ENCODE measurements around the gene CAMKK2.

The CAMKK2 gene

DNA sequence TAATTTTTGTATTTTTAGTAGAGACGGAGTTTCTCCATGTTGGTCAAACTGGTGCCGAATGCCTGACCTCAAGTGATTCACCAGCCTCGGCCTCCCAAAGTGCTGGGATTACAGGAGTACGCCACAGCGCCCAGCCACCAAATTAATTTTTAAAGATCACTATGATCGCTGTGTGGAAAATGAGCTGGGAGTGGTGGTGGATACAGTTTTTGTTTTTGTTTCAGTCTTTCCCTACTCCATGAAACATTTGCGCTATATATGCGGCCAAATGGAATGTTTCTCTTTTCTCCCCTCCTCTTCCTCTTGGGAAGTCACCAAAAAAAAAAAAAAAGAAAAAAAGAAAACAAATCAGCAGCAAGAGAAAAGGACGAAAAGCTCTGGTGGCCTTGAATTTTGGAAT, 107.4 kb downstream of the CAMKK2 start:
- no peak for DNase-seq

DNA sequence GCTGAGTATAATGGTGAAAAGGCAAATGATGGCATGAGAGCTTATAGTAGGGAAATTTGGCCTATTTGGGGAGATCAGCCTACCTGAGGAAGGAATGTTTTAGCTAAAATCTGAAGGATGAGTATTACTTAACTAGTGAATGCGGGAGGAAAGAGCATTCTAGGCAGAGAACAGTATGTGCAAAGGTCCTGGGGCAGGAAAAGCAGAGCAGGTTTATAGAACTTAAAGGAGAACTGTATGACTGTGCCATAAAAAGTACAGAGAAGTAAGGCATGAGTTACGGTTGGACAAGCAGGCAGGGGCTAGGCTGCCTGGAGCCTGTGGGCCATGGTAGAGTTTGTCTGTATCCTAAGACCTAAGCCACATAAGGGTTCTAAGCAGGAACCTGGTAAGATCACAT, 108.3 kb downstream of the CAMKK2 start:
- DNase-seq = no peak

Data from T1000 (cell line).